ENCODE results near the gene LAMB1.

- no peak for TF ChIP-seq CTCF (IDR thresholded peaks at IDR 0.05)
- no peak for TF ChIP-seq POLR2A (IDR thresholded peaks at IDR 0.05)
Observed at GRCh38 chr7:108008827-108009226, 5.9 kb upstream of the LAMB1 start.
